GM10248 (cell line): Measurements from ENCODE around the gene SNRNP35.
"Not testable (repeated sequence)": the region's sequence is repeated elsewhere in the genome, so short reads cannot be mapped to it uniquely, and the experiment has no call there.

ENCODE experiments used
- CTCF ChIA-PET: fragments of 300-600 bp; sonication (Branson Sonifier 250); formaldehyde crosslinking; extraction: SDS; loops from one replicate; lab custom pipeline; 2021; ENCODE audit warnings: antibody characterized with exemption; lab: Yijun Ruan, JAX
- POLR2A ChIA-PET: fragments of 350-650 bp; sonication (Branson Sonifier 250); formaldehyde crosslinking; extraction: SDS; loops from one replicate; lab custom pipeline; 2020; ENCODE audit warnings: antibody characterized with exemption; lab: Yijun Ruan, JAX
- DNase-seq: peaks from one replicate; pipeline ENCODE4 v3.0.0; 2012; ENCODE audit errors: extremely low spot score
- CTCF ChIP-seq: IDR thresholded peaks from 2 replicates; pipeline ENCODE4 v1.5.1; 2012; ENCODE audit warnings: mild to moderate bottlenecking, low read depth; ENCODE audit errors: extremely low read depth, missing control alignments, control extremely low read depth

The SNRNP35 gene

GRCh38 chr12:123449249-123449733 is 8.6 kb upstream of the SNRNP35 start:
- ChIA-PET CTCF (interaction anchor here (0.9 to 1.9 kb wide), 6 partner anchors 9 to 84 kb away, joined by 3 to 7 read pairs (median 3); no protein-coding TSS in a partner anchor), POLR2A (interaction anchor here (0.5 to 1.4 kb wide), 3 partner anchors 9 to 84 kb away, joined by 3 to 6 read pairs (median 3); partner anchors contain the start of gene SNRNP35)
- no peak for TF ChIP-seq CTCF
- no peak for DNase-seq

GRCh38 chr12:123449856-123450255 is 8.1 kb upstream of the SNRNP35 start:
- POLR2A ChIA-PET: interaction anchor here (0.6 kb wide), 2 partner anchors 14 to 85 kb away, joined by 3 to 5 read pairs; no protein-coding TSS in a partner anchor
- no peak for TF ChIP-seq CTCF
- CTCF ChIA-PET: interaction anchor here (1.2 to 1.9 kb wide), 3 partner anchors 10 to 26 kb away, joined by 3 to 4 read pairs (median 3); no protein-coding TSS in a partner anchor
- no peak for DNase-seq

- DNase-seq: no peak
- no peak for TF ChIP-seq CTCF
- POLR2A ChIA-PET: interaction anchor here (0.6 to 1.5 kb wide), 3 partner anchors 8 to 43 kb away, joined by 3 to 5 read pairs (median 3); no protein-coding TSS in a partner anchor
- CTCF ChIA-PET: interaction anchor here (1.9 kb wide), 1 partner anchor 23 kb away, joined by 4 read pairs; no protein-coding TSS in a partner anchor
These were observed 7.3 kb upstream of the SNRNP35 start for GRCh38 chr12:123450636-123451035.

- DNase-seq: not testable (repeated sequence)
- POLR2A ChIA-PET: interaction anchor here (0.8 to 1.5 kb wide), 2 partner anchors 10 to 15 kb away, joined by 3 to 5 read pairs; partner anchors contain the start of gene RILPL2
- CTCF ChIA-PET: interaction anchor here (0.6 to 0.9 kb wide), 3 partner anchors 11 to 231 kb away, joined by 3 read pairs; no protein-coding TSS in a partner anchor
These were observed 5.7 kb upstream of the SNRNP35 start for GRCh38 chr12:123452276-123452550.

GRCh38 chr12:123453165-123453564 is 4.8 kb upstream of the SNRNP35 start:
- no peak for DNase-seq
- no peak for TF ChIP-seq CTCF
- ChIA-PET CTCF (no interaction called here), POLR2A (no interaction called here)

GRCh38 chr12:123463174-123463573 is 5.2 kb downstream of the SNRNP35 start:
- POLR2A ChIA-PET: interaction anchor here (0.6 kb wide), 1 partner anchor 13 kb away, joined by 5 read pairs; no protein-coding TSS in a partner anchor

GRCh38 chr12:123465084-123465483 is 7.1 kb downstream of the SNRNP35 start:
- no peak for DNase-seq
- no peak for TF ChIP-seq CTCF
- CTCF ChIA-PET: no interaction called here
- POLR2A ChIA-PET: no interaction called here

More at GRCh38 chr12:123463174-123463573, 5.2 kb downstream of the SNRNP35 start:
- CTCF ChIA-PET, DNase-seq: not testable (repeated sequence)
